ENCODE results near the gene DGKQ. TPM values are rescaled to one million over a fixed set of nuclear protein-coding genes. Genes with fewer than 3 reads are reported as not detected.
A peak's percentile ranks its signal among the peaks of the same experiment; 100 is the strongest.

The DGKQ gene
- total and polyA plus RNA-seq, 2 of the 13 experiments (the other 11 are each of a cell fraction or from before 2014, with no cell fraction given), result 4.5 to 7.2 TPM

DNA sequence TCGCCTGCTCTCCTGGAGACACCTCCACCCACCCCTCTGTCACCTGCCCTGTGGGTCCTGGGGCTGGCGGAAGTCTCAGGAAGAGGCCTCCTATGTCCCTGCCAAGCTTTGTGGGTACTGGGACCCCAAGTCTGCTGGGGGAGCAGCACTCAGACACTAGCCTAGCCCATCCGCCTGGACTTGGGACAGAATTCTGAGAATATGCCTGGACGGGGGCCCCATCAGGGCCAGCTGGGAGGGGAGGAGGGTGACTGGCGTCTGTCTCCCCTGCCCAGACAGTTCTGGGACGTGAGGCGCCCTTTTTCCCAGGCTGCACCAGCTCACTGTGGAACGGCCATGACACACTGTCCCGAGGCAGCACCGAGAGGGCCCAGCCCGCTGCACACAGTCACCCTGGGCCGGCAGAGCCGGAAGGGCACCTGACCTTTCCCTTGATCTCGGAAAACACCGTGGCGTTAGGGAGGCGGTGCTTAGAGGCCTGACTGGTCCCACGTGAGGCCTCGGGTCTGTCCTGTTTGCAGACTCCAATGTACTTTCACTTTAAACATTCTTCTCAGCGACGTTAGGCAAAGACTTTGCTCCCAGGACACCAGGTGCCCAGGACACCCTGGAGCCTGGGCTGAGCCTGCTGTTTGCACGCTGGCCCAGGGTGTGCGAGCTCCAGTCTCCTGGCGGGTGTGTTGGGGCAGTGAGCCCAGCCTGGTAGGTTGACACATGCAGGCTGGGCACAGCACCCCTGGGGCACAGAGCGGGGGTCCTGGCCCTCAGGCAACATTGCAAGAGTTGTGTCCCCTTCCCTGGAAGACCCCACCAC, 19.1 kb upstream of the DGKQ start (continued):
- no peak for TF ChIP-seq ZNF382 (CRISPR knock-in tag; IDR thresholded peaks at IDR 0.05; ENCODE audit: borderline replicate concordance)
- TF ChIP-seq PHF20 (CRISPR knock-in tag; IDR thresholded peaks at IDR 0.05), result peak; percentile 71; the same call in 1 of the 2 replicates
- TF ChIP-seq, protein P1, sequence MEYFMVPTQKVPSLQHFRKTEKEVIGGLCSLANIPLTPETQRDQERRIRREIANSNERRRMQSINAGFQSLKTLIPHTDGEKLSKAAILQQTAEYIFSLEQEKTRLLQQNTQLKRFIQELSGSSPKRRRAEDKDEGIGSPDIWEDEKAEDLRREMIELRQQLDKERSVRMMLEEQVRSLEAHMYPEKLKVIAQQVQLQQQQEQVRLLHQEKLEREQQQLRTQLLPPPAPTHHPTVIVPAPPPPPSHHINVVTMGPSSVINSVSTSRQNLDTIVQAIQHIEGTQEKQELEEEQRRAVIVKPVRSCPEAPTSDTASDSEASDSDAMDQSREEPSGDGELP (IDR thresholded peaks at IDR 0.05; ENCODE audit: borderline replicate concordance, low read depth), result peak; percentile 76; the same call in 1 of the 2 replicates
- TF ChIP-seq SMAD1 (CRISPR knock-in tag; IDR thresholded peaks at IDR 0.05; ENCODE audit: borderline replicate concordance, low read depth), result no peak
- TF ChIP-seq IKZF4 (CRISPR knock-in tag; IDR thresholded peaks at IDR 0.05; ENCODE audit: borderline replicate concordance, low read depth, not compliant biosample characterization), result no peak
- TF ChIP-seq RFX1 (IDR thresholded peaks at IDR 0.05), result no peak
- no peak for TF ChIP-seq ZNF572 (CRISPR knock-in tag; IDR thresholded peaks at IDR 0.05)
- TF ChIP-seq, protein P2, sequence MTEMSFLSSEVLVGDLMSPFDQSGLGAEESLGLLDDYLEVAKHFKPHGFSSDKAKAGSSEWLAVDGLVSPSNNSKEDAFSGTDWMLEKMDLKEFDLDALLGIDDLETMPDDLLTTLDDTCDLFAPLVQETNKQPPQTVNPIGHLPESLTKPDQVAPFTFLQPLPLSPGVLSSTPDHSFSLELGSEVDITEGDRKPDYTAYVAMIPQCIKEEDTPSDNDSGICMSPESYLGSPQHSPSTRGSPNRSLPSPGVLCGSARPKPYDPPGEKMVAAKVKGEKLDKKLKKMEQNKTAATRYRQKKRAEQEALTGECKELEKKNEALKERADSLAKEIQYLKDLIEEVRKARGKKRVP (CRISPR knock-in tag; IDR thresholded peaks at IDR 0.05), result no peak
- TF ChIP-seq TARDBP (CRISPR knock-in tag; IDR thresholded peaks at IDR 0.05), result peak; percentile 92
- TF ChIP-seq HNF4A (CRISPR knock-in tag; IDR thresholded peaks at IDR 0.05), result peak; percentile 90
- peak; percentile 72 for TF ChIP-seq SKI (IDR thresholded peaks at IDR 0.05; ENCODE audit: partially characterized antibody)
- TF ChIP-seq, protein P3, sequence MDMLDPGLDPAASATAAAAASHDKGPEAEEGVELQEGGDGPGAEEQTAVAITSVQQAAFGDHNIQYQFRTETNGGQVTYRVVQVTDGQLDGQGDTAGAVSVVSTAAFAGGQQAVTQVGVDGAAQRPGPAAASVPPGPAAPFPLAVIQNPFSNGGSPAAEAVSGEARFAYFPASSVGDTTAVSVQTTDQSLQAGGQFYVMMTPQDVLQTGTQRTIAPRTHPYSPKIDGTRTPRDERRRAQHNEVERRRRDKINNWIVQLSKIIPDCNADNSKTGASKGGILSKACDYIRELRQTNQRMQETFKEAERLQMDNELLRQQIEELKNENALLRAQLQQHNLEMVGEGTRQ (IDR thresholded peaks at IDR 0.05; ENCODE audit: low read depth, low read length), result peak; percentile 96
- TF ChIP-seq, protein P3 (CRISPR knock-in tag; IDR thresholded peaks at IDR 0.05; ENCODE audit: borderline replicate concordance), result peak; percentile 93; the same call in 1 of the 2 replicates
- peak; percentile 83; the same call in 1 of the 2 replicates for TF ChIP-seq ZNF670 (CRISPR knock-in tag; IDR thresholded peaks at IDR 0.05; ENCODE audit: borderline replicate concordance)
- 0 out of 2 replicates have a peak, but pooled peaks have one; percentile 57 for TF ChIP-seq EEA1 (CRISPR knock-in tag; IDR thresholded peaks at IDR 0.05; ENCODE audit: borderline replicate concordance)
- TF ChIP-seq, protein P4, sequence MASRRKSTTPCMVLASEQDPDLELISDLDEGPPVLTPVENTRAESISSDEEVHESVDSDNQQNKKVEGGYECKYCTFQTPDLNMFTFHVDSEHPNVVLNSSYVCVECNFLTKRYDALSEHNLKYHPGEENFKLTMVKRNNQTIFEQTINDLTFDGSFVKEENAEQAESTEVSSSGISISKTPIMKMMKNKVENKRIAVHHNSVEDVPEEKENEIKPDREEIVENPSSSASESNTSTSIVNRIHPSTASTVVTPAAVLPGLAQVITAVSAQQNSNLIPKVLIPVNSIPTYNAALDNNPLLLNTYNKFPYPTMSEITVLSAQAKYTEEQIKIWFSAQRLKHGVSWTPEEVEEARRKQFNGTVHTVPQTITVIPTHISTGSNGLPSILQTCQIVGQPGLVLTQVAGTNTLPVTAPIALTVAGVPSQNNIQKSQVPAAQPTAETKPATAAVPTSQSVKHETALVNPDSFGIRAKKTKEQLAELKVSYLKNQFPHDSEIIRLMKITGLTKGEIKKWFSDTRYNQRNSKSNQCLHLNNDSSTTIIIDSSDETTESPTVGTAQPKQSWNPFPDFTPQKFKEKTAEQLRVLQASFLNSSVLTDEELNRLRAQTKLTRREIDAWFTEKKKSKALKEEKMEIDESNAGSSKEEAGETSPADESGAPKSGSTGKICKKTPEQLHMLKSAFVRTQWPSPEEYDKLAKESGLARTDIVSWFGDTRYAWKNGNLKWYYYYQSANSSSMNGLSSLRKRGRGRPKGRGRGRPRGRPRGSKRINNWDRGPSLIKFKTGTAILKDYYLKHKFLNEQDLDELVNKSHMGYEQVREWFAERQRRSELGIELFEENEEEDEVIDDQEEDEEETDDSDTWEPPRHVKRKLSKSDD (CRISPR knock-in tag; IDR thresholded peaks at IDR 0.05; ENCODE audit: low read depth), result 0 out of 2 replicates have a peak, but pooled peaks have one; percentile 42
- TF ChIP-seq KDM3A (CRISPR knock-in tag; IDR thresholded peaks at IDR 0.05; ENCODE audit: low read depth), result 0 out of 2 replicates have a peak, but pooled peaks have one; percentile 42
- TF ChIP-seq TSC22D2 (CRISPR knock-in tag; IDR thresholded peaks at IDR 0.05; ENCODE audit: borderline replicate concordance), result peak; percentile 50; the same call in 1 of the 2 replicates
- TF ChIP-seq, protein P5, sequence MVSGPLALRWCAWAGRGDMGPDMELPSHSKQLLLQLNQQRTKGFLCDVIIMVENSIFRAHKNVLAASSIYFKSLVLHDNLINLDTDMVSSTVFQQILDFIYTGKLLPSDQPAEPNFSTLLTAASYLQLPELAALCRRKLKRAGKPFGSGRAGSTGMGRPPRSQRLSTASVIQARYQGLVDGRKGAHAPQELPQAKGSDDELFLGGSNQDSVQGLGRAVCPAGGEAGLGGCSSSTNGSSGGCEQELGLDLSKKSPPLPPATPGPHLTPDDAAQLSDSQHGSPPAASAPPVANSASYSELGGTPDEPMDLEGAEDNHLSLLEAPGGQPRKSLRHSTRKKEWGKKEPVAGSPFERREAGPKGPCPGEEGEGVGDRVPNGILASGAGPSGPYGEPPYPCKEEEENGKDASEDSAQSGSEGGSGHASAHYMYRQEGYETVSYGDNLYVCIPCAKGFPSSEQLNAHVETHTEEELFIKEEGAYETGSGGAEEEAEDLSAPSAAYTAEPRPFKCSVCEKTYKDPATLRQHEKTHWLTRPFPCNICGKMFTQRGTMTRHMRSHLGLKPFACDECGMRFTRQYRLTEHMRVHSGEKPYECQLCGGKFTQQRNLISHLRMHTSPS (CRISPR knock-in tag; IDR thresholded peaks at IDR 0.05; ENCODE audit: low read depth), result peak; percentile 71; the same call in 1 of the 2 replicates
